Stimulated activated CD4-positive, alpha-beta T cell treated with anti-CD3 and anti-CD28 coated beads, Interleukin-2, amount 100 ng/mL, for 48 hours (primary cell): ENCODE results near the gene SDK1.
"Not testable (repeated sequence)": the region's sequence is repeated elsewhere in the genome, so short reads cannot be mapped to it uniquely, and the experiment has no call there.

Source experiments
- DNase-seq, 2 donors: peaks; one replicate each; pipeline ENCODE4 v3.0.0-alpha.2; 2020

The SDK1 gene

DNA sequence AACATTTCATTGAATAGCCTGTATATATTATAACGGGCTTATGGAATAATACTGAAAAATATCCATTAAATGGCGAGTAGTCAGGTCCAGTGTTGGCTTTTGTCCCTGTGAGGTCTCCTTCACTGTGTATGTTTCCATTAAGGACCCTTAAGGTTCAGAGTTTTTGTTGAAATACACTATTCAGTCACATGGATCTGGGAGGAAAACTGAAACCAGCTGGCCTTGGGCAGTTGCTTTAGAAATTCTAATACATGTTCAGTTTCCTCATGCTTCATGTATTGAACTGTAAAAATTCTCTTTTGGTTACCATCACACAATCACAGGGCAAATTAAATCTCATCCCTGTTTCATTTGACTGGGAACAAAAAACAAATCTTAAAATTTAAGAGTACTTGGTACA is 447.3 kb downstream of the SDK1 start:
- DNase-seq = no peak

- DNase-seq = no peak
These were observed 452.8 kb downstream of the SDK1 start for GRCh38 chr7:3753868-3754267.

- no peak for DNase-seq
These were observed 453.7 kb downstream of the SDK1 start for GRCh38 chr7:3754493-3755341.

- DNase-seq = not testable (repeated sequence)
These were observed 454.9 kb downstream of the SDK1 start for GRCh38 chr7:3755778-3756453.

DNA sequence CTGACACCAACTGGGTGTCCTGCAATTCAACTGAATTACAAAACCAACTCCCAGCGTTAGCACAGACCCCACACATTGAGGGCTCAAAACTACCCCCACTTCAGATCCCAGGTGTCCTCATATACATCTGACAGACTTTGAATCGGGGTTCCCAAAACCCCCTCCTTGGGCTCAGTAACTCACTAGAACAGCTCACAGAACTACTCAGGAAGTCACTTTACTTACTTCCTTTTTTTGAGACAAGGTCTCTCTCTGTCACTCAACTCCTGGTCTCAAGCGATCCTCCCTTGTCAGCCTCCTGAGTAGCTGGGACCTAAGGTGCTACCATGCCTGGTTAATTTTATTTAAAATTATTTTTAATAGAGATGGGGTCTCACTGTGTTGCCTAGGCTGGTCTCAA is 456.0 kb downstream of the SDK1 start:
- DNase-seq = no peak

DNA sequence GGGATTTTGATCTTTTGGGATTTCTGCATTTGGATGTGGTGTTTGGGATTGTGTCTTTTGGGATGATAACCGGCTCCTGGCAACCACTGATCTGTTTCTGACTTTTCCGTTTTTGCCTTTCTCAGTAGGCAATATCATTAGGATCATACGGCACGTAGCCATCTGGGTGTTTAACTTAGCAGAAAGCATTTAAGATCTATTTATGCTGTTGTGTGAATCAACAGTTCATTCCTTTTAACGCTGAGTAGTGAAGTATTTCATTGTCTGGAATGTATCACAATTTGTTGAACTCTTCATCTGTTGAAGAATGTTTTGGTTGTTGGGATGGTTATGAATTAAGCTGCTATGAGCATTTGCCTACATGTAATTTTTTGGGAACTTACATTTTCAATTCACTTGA is 459.6 kb downstream of the SDK1 start:
- DNase-seq = no peak

DNA sequence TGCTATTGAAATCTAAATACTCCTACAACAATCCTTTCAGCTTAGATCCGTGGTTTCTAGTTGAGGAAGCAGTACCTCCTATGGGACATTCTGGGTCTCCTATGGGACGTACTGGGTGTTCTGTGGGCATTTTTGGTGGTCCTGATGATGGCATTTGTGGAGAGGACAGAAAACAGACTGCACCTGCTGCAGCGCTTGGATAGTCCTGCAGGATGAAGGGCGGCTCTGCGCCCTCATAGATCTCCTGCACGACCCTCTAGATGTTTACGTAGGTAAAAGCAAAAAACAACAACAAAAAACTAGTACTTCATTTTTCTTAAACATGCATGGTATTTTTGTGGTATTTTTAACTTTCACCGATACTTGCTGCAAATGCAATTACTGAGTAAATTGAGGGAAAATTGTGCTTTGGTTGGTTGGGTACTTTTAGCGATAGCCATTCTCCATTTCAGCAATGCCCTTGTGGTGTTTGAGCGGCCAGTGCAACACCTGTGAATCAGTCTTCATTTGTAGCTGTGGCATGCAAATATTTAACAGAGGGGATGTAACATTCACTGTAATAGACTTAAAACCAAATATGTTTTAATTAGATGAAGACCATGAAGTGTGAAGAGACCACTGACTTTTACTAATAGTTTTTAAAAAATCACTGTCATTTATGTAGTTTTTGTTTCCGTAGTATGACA is 461.2 kb downstream of the SDK1 start:
- DNase-seq = no peak

- no peak for DNase-seq
These were observed 467.1 kb downstream of the SDK1 start for GRCh38 chr7:3767917-3768777.

DNA sequence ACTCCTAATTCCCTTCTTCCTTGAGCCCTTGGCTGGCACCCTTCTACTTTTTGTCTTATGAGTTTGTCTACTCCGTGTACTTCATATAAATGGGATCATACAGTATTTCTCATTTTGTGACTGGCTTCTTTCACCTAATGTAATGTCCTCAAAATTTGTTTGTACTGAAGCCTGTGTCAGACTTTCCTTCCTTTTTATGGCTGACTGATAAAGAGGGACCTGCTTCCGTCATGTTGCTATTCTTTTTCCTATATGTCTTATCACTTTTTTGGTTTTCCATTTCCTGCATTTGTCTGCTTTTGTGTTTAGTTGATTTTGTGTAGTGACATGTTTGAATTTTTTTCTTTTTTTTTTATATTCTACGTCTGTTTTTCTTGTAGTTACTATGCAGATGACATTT is 470.9 kb downstream of the SDK1 start:
- no peak for DNase-seq

DNA sequence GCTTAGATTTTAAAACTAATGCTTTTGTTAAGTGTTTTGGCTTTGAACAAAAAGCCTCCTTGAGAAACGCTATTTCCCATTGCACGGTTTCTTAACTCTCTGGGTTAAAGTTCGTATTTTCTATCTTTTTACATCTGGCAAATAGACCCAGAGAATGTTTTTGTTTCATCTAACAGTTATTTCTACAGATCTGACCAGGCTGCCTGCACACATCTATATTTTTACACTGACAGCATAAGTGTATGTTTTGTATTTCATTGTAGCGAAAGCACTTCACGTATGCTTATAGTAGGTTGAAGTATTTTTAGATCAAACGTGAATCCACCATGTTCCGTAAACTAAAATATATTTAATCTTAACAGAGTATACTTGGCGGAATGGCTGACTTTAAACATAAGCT is 477.3 kb downstream of the SDK1 start:
- DNase-seq = no peak

DNA sequence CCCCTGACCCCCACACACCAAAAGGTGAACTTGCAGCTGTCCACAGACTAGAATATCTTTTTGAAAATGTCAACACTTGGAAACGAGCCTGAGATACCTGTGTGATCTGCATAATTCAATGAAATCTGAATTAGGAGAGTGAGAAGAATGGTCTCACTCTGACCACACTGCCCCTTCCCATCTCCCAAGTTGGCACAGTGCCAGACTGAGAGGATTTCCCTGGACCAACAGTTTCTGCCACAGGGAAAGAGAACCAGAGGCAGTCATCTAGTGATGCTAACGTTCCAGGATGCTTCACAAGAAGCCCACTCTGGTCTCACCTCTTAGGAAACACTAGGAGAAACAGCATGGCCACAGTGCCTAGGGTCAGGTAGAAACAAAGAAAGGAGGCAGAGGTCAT is 479.0 kb downstream of the SDK1 start:
- no peak for DNase-seq

GRCh38 chr7:3780525-3780924 is 479.5 kb downstream of the SDK1 start:
- DNase-seq = no peak

GRCh38 chr7:3781607-3782006 is 480.6 kb downstream of the SDK1 start:
- no peak for DNase-seq

DNA sequence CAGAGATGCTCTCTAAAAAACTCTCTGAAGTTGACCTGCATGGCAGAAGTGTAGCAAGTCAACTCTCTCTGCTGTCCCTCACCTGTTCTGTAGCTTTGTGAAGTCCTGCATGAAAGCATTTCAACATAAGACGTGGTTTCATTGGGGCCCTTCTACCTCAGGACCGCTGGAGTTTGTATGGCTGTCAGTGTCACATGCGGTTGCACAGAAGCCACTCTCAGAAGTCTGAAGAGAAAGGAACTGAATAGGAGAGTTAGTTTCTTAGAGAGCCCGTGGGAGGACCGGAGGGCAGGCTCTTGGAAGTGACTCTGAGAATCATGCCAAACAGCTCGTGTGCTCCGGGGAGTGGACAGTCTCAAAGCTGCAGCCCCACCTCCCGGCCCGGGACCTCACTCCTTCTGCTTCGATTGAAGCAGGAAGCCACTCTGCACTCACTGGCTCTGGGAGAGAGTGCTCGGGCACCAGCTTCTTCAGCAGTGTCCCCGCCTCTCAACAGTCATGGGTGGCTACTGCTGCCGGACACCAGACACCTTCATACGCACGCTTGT is 486.7 kb downstream of the SDK1 start:
- no peak for DNase-seq

- no peak for DNase-seq
These were observed 489.8 kb downstream of the SDK1 start for GRCh38 chr7:3790803-3791202.

- DNase-seq = no peak
These were observed 490.3 kb downstream of the SDK1 start for GRCh38 chr7:3791327-3791726.

DNA sequence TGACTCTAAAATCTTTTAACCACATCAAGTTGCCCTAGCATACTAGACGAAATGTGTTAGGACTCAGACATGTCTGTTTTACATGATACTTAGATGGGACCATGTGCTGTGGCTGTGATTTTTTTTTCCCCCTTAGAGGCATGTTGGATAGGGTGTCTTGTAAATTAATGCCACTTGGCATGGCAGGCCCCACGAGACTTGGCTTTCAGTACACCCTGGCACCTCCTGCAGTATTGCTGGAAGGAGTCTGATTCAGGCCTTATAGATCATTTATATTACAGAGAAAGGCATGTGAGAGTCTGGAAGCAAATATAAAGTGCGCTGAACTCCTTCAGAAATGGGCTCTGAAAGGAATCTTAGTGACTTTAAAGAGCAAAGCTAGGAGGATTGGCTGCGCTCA is 494.1 kb downstream of the SDK1 start:
- no peak for DNase-seq

- no peak for DNase-seq
These were observed 494.7 kb downstream of the SDK1 start for GRCh38 chr7:3795781-3796180.

GRCh38 chr7:3805151-3805550 is 504.1 kb downstream of the SDK1 start:
- no peak for DNase-seq

DNA sequence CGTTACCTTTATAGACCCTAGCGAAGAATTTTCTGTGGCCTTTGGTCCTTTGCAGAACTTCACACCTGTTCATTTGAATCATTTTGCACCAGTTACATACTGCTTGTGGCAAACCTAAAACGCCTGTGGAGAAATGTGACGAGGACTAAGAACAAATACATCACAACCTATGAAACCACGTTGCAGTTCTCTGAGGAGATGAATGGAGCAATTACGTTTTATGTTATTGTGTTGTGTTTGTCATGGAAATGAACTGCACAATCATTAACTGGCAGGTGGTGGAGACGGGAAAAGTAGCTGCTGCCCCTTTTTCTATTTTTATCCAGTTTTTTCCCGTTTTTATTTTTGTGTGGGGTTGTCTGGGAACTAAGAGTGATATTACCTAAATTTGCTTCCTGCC is 505.5 kb downstream of the SDK1 start:
- DNase-seq = no peak

DNA sequence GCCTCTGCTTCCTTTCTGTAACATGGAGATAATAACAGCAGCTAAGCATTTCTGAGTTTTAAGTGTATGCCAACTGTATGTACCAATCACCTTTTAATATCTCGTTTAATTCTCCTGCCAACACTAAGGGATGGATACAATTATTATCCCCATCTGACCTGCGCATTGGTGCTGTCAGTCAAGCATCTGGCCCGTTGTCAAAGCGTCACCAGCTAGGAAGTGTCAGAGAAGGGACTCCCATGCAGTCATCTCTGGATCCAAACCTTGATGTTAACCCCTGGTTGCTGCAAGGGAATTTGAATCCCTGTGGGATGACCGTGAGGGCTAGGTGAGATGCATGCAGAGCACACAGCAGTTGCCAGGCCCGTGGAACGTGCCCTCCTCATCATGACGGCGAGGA is 506.8 kb downstream of the SDK1 start:
- DNase-seq = no peak

DNA sequence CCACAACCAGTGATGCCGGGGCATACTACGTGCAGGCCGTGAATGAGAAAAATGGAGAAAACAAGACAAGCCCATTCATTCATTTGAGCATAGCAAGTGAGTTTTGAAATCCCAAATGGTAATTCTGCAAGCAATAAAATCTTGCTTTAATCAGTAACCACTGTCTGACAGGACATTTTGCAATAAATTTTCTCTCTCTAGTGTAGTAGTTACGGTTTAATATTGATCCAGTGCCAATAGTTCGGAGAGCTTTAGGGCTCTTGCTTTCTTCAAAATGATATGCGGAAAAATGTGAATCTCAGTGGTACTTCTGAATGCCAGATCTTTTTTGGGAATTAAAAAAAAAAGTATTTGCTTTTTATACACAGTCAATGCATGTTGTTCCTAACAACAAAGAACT is 520.4 kb downstream of the SDK1 start:
- DNase-seq = no peak

- DNase-seq = no peak
These were observed 524.4 kb downstream of the SDK1 start for GRCh38 chr7:3825491-3825890.
